Psoas muscle (tissue), 8 donors: ENCODE measurements around the gene FMNL1. TPM values are rescaled to one million over a fixed set of nuclear protein-coding genes. Genes with fewer than 3 reads are reported as not detected.

Source experiments
- ATAC-seq, 4 donors: fragments of 200-7000 bp; cut with Tn5 transposase; one replicate each; pipeline ENCODE4 v1.9.1; 2020; ENCODE audit warnings: moderate library complexity in 3 of 4, mild to moderate bottlenecking in 2 of 4
- DNase-seq, 2 donors: peaks; one replicate each; pipeline ENCODE4 v3.0.0-alpha.2; 2020
- H3K27ac ChIP-seq: fragments of 200-600 bp; one replicate; pipeline ENCODE4 v1.8.0; 2022
- H3K27me3 ChIP-seq, 3 donors: fragments of 200-600 bp in 1 of 3; one replicate each; pipeline versions ENCODE4 v1.6.1 to v1.8.0; 2013 to 2022; ENCODE audit warnings: low read length in 2 of 3, mild to moderate bottlenecking in 2 of 3, moderate library complexity in 1 of 3; ENCODE audit not compliant: insufficient read depth in 3 of 3
- H3K36me3 ChIP-seq, 2 donors: fragments of 200-600 bp in 1 of 2; one replicate each; pipeline versions ENCODE4 v1.6.1 to v1.8.0; 2013 to 2022; ENCODE audit warnings: low read depth in 1 of 2, mild to moderate bottlenecking in 1 of 2, moderate library complexity in 1 of 2; ENCODE audit not compliant: insufficient read depth in 1 of 2
- H3K4me1 ChIP-seq: fragments of 200-600 bp; one replicate; pipeline ENCODE4 v1.8.0; 2022
- H3K4me3 ChIP-seq: fragments of 200-600 bp; one replicate; pipeline ENCODE4 v1.8.0; 2022; ENCODE audit warnings: mild to moderate bottlenecking
- H3K9me3 ChIP-seq: fragments of 200-600 bp; one replicate; pipeline ENCODE4 v1.8.0; 2022
- CTCF ChIP-seq: fragments of 200-600 bp; IDR thresholded peaks from one replicate; pipeline ENCODE4 v1.8.0; 2022; ENCODE audit warnings: antibody characterized with exemption
- WGBS, 3 donors: extraction: QIAGEN DNeasy Blood & Tissue Kit; methylation state at CpG; one replicate each; pipeline versions ENCODE4 v1.1.6 to v1.1.7; 2013; 5-methylcytosine and 5-hydroxymethylcytosine counted together
- intact Hi-C, 2 donors: fragments of 100-400 bp; cut with DNase I; formaldehyde crosslinking; loops; one replicate each; pipeline versions ENCODE4 v1.11.0 to v1.14.2; 2022
- polyA plus RNA-seq, 3 donors: library from polyadenylated mRNA; stranded (reverse); fragments of 200-250 nt; gene quantifications; one replicate each; pipeline ENCODE4 v1.2.3, GENCODE V29; 2013
- total RNA-seq, 4 donors: library from RNA; stranded (reverse); fragmentation: NEBNext Ultra II Directional in 2 of 4; extraction: Animal tissue kit (Norgen Biotek cat#: 25700) in 2 of 4; gene quantifications; one replicate each; pipeline versions ENCODE4 v1.2.1 to v1.2.4, GENCODE V29; 2021 to 2023
- donor health status: healthy with polysubstance abuse.
- donor health status: DM: no; HTN: no; CAD: no; lungs with moderate emphysema.
- donor health status: Bipolar disorder and iron deficiency.
- donor health status: healthy.
- donor health status: DM: yes; HTN: yes; CAD: no.
- donor health status: DM: no; HTN: no; CAD: no.
- donor health status: DM: no; HTN: no; CAD: no.
- donor health status: DM: yes; HTN: yes; CAD: no.

Gene FMNL1
- total and polyA plus RNA-seq, 7 donors = 1.8 to 6.5 (median 5.4) TPM

- Histone ChIP-seq H3K36me3 (peaks cover under 1 to 17% of the 10 kb centered on the region in 2 donors), H3K27ac (no peak overlapping the region), H3K4me3 (no peak overlapping the region), H3K4me1 (peaks cover 42% of the 10 kb centered on the region), H3K27me3 (no peaks in the 10 kb centered on the region), H3K9me3 (no peaks in the 10 kb centered on the region)
- no peak for TF ChIP-seq CTCF
- ATAC-seq (no peak), DNase-seq (no peak)
- intact Hi-C loops = no loop called here
- WGBS, 3 donors = 54 to 78% (median 74%) methylated on average over 5 of the region's 5 CpGs
These were observed 37.3 kb downstream of the FMNL1 start for GRCh38 chr17:45258981-45259380.

GRCh38 chr17:45260204-45260783, 38.6 kb downstream of the FMNL1 start:
- H3K9me3 ChIP-seq = no peaks in the 10 kb centered on the region
- WGBS, 3 donors = 45 to 52% (median 47%) methylated on average over 7 of the region's 7 CpGs
- TF ChIP-seq CTCF = no peak
- no peaks in the 10 kb centered on the region for H3K27me3 ChIP-seq
- no peak overlapping the region for H3K4me3 ChIP-seq
- peak; percentile 62 to 87 for DNase-seq
- ATAC-seq = peak; percentile 86 to 92 (median 90)
- peaks cover 55% of the 10 kb centered on the region for H3K4me1 ChIP-seq
- H3K36me3 ChIP-seq = peaks cover 7 to 30% of the 10 kb centered on the region in 2 donors
- H3K27ac ChIP-seq = peak overlapping the region; percentile 70
- intact Hi-C loops = loop anchor here (5.0 to 10.0 kb wide), 2 partner anchors 55 to 122 kb away; partner anchors contain the start of gene MAP3K14 (in 1 of the 2)

GRCh38 chr17:45261577-45262515, 40.2 kb downstream of the FMNL1 start, which contains the start of gene SPATA32:
SPATA32 (minus strand) TSS chr17:45262094; CDS start chr17:45262016, 78 bp downstream.
- Histone ChIP-seq H3K27ac (peak within 1 kb of the TSS; percentile 70), H3K4me1 (peaks cover 70% of the 10 kb centered on the region), H3K4me3 (peak within 1 kb of the TSS; percentile 68), H3K27me3 (no peaks in the 10 kb centered on the region), H3K9me3 (no peaks in the 10 kb centered on the region), H3K36me3 (peaks cover 7 to 45% of the 10 kb centered on the region in 2 donors)
- WGBS, 3 donors = 19 to 28% (median 24%) methylated on average over 53 to 68 of the region's 68 CpGs
- ATAC-seq (peak in 3 of 4 donors; percentile 7 to 29 (median 8)), DNase-seq (peak; percentile 63 to 76)
- no peak for TF ChIP-seq CTCF
- intact Hi-C loops = loop anchor here (5.0 to 10.0 kb wide), 2 partner anchors 53 to 120 kb away; partner anchors contain the start of gene MAP3K14 (in 1 of the 2)

GRCh38 chr17:45262516-45263476, 41.1 kb downstream of the FMNL1 start:
- peak in 2 of 4 donors; percentile 22 to 26 for ATAC-seq
- WGBS, 3 donors = 30 to 52% (median 34%) methylated on average over 18 of the region's 18 CpGs
- intact Hi-C loops = loop anchor here (5.0 to 10.0 kb wide), 2 partner anchors 52 to 120 kb away; partner anchors contain the start of gene MAP3K14 (in 1 of the 2)

More at GRCh38 chr17:45262516-45263476, 41.1 kb downstream of the FMNL1 start:
- no peaks in the 10 kb centered on the region for H3K27me3 ChIP-seq
- no peak for DNase-seq
- peaks cover 10 to 55% of the 10 kb centered on the region in 2 donors for H3K36me3 ChIP-seq
- peak overlapping the region; percentile 68 for H3K4me3 ChIP-seq
- peak overlapping the region; percentile 39 for H3K27ac ChIP-seq
- H3K9me3 ChIP-seq = no peaks in the 10 kb centered on the region
- peaks cover 71% of the 10 kb centered on the region for H3K4me1 ChIP-seq
- TF ChIP-seq CTCF = no peak
